GM19238 (cell line): ENCODE measurements around the gene HARS2.
A peak's percentile ranks its signal among the peaks of the same experiment; 100 is the strongest.
"Not testable (repeated sequence)": the region's sequence is repeated elsewhere in the genome, so short reads cannot be mapped to it uniquely, and the experiment has no call there.

Experiments
- DNase-seq: peaks from one replicate; pipeline ENCODE4 v3.0.0; 2011; ENCODE audit warnings: low spot score; ENCODE audit not compliant: insufficient read length

The HARS2 gene

GRCh38 chr5:140690941-140691924 is at the start of gene HARS2, which contains the start of gene HARS1:
HARS2 (plus strand) TSS chr5:140691455; CDS start chr5:140691649, 194 bp downstream.
HARS1 (minus strand) TSS chr5:140691370; CDS start chr5:140691304, 66 bp downstream.
- DNase-seq = peak; percentile 89

GRCh38 chr5:140641716-140642115 is 49.5 kb upstream of the HARS2 start:
- no peak for DNase-seq

DNA sequence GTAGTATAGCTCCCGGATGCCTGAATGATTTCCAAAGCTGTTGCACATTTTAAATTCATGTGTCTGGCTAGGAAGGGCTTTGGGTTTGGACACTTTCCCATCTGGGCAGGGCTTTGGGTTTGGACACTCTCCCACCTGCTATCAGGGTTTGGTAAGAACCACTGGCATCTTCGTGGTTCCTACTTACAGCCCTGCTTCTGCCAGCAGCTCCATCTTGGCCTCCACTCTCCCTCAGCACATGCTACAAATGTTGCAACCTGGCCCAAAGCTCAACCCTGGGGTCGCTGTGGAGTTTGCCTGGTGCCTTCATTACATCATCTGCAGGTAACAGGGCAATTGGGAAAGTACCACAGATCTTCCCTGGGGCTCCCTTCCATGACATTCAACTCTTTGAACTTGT is 48.5 kb upstream of the HARS2 start:
- no peak for DNase-seq

- no peak for DNase-seq
Observed at GRCh38 chr5:140647042-140647419, 44.2 kb upstream of the HARS2 start.

GRCh38 chr5:140658870-140659269 is 32.4 kb upstream of the HARS2 start:
- DNase-seq = no peak

- not testable (repeated sequence) for DNase-seq
Observed at GRCh38 chr5:140660371-140660770, 30.9 kb upstream of the HARS2 start.

GRCh38 chr5:140664030-140664358 is 27.3 kb upstream of the HARS2 start:
- no peak for DNase-seq

- DNase-seq = peak; percentile 90
Observed at GRCh38 chr5:140664359-140665119, 26.7 kb upstream of the HARS2 start, which contains the start of gene WDR55. WDR55 (plus strand) TSS chr5:140664904; CDS start chr5:140664913, 9 bp downstream.

DNA sequence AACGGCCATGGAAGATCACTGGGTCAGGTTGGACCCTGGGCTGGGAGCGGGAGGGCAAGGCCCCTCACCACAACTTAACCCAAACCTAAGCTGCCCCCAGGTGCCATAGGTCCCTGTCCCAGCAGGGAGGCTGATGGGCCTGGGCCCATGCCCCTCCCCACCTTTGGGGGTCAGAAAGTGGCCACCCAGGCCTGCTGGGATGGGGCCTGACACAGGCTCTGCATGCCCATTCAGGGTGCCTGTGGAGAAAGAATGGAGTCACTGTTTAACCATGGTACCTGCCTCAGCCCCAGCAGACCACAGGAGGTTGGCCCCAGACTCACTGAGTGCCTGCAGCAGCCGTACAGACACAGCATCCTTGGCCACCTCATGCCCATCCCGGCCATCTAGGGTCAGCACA is 20.2 kb upstream of the HARS2 start:
- DNase-seq = not testable (repeated sequence)

GRCh38 chr5:140671472-140672125 is 19.7 kb upstream of the HARS2 start:
- no peak for DNase-seq

DNA sequence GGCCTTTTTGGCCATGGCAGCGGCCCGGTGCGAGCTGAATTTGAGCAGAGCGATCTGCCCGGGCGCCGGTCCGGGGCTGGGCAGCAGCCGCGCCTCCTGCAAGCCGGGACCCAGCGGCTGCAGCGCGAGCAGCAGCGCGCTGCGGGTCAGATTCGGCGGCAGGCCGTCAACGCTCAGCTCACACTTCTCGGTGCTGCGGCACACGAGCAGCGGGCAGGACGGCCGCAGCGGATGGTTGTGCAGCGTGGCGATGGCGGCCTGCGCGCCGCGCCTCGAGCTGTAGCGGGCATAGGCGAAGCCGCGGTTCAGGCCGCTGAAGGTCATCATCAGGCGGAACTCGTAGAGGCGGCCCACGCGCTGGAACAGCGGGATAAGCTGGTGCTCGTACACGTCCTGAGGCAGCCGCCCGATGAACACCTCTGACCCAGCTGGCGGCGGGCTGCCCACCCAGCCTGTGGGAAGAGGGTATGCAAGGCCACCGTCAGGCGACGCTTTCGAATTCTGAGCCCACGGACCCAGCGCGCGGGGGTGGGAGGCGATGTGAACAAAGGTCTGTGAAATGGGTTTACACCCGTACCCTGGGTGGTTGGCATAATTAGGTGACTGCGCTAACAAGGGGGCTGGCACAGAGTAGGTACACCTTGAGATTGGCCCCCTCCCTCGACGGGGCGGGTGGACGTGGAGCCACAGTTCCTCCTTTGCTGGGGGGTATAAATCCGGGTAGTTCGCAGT is 18.6 kb upstream of the HARS2 start:
- DNase-seq = no peak

DNA sequence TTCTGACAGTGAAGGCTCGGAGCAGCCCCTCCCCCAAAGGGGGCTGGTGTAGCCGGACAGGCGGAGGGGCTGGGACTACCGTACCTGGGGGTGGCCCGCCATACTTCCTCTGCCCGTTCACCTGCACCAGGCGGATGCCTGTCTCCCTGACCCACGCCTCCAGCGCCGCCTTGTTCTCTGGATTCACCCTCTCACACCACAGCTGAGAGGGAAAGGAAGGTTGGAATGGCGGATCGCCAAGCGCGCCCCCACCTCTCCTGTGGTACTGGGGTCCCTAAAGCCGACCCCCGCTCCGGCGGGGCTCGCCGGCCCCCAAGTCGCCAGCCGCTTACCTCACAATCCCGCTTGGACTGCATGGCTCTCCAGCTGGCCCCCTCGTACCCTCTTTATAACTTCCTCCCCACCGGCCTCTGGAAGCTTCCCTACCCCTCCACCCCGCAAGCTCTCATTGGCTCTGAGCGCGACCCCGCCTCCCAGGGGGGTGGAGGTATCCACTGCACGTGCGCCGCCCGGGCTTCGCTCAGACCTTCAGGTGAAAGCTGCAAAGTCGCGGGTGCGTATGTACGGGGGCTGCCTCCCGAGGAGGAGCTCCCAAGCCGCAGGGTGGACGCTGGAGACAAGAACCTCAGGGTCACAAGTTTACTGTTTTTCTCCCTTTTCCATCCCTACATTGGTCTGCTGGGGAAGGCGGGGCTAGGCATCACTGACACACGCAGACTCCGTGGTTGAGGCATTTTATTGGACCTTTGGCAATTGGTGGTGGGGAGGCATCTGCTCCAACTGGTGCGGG is 17.9 kb upstream of the HARS2 start, which contains the start of gene DND1:
TSS of gene DND1 (minus strand) at position 390 of the 790 bp plus-strand sequence. CDS start at position 356, 34 bp downstream.
- DNase-seq = no peak

DNA sequence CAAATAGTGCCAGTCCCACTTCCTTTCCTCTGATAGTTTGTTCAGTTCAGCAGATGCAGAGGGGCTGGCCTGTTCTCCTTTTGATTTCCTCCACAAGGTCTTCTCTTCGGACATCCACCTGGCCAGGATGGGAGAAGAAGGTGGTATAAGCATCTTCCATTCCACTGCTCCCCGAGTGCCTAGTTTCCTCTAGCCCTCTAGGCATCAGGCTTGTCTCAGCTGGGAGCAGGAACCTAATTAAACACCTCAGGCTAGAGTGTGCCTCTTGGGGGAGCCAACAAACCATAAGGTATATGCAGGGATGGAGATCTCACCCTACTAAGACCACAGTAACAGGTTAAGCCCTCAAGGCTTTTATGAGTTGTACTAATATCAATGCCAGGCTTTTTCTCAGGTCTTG is 17.0 kb upstream of the HARS2 start:
- DNase-seq = no peak

- DNase-seq = no peak
Observed at GRCh38 chr5:140674629-140675028, 16.6 kb upstream of the HARS2 start.

DNA sequence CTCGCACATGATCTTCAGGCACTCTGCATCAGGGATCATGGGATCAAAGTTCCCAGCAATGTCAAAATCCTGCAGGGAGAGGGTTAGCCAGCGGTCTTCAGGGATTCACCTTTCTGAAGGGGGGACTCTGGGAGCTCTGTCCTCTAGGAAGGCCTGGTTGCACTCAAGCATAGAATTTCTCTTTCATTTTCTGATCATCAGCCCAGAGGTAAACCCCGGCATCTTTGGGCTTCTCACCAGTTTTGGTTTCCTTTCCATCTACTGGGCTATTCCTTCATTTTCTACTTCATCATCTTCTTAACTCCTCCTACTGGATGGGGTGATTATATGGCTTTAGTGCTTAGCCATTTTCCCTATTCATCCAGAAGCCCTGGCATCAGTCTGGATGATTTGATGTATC is 13.3 kb upstream of the HARS2 start:
- DNase-seq = peak; percentile 44

DNA sequence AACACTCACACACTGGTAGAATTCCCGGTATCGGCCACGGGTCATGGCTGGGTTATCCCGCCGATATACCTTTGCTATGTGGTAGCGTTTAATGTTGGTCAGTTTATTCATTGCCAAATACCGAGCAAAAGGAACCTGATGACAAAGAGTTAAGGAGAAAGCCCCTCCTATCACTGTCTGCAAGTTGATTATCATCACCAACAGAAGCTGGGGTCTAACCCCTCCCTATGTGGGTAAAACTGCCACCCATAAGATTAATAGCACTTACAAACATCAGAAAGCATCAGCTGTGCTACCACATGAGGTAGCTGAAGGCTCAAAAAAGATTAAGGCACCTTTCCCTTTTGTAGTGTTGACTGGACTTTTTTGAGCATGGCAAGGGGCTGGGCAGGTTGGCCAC is 12.3 kb upstream of the HARS2 start:
- DNase-seq = no peak

DNA sequence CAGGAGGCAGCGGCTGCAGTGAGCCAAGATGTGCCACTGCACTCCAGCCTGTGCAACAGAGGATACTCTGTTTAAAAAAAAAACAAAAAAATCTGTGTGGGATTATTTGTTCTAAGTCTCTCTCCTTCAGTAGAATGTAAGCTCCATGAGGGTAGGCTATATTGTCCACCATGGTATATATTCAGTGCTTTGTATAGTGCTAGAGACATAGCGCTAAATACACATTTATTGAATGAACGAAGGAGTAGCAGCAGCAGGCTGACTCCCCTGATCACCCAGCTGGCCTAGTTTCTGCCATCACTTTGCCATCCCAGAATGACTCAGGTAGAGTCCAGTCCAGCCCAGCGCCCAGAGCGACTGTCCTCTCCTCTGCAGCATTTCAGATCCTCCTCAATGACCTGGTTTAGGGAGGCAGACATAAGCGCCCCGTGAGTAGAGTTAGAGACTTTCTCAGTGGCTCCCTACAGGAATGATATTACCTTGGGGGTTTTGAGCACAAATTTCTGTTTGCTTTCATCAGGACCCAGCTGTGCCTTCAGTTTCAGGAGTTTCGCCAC is 801 bp upstream of the HARS2 start:
- DNase-seq = no peak

GRCh38 chr5:140694276-140694675 is 3.0 kb downstream of the HARS2 start:
- no peak for DNase-seq

DNA sequence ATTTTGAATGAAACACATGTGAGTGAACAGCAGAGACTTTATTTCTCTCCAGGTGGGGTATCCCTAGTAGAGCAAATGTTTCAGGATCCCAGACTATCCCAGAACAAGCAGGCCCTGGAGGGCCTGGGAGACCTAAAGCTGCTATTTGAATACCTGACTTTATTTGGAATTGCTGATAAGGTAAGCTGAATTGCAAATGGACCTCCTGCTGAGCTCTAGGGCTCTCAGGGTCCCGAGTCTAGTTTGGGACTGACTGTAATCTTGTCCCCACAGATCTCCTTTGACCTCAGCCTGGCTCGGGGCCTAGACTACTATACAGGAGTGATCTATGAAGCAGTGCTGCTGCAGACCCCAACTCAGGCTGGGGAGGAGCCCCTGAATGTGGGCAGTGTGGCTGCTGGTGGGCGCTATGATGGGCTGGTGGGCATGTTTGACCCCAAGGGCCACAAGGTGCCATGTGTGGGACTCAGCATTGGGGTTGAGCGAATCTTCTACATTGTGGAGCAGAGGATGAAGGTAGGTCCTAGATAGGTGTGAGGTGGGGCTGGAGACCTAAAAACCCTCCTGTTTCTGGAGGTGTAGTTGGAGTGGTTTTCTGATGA is 5.7 kb downstream of the HARS2 start:
- no peak for DNase-seq
